GM12891 (cell line): ENCODE results near the gene CFAP73.

Experiments used
- POLR2A ChIP-seq: IDR thresholded peaks from 2 replicates; pipeline ENCODE4 v1.6.1; 2011; ENCODE audit warnings: low read depth, low read length, control low read depth
- TAF1 ChIP-seq: IDR thresholded peaks from 2 replicates; pipeline ENCODE4 v1.6.1; 2011; ENCODE audit warnings: low read depth, low read length, control low read depth

DNA sequence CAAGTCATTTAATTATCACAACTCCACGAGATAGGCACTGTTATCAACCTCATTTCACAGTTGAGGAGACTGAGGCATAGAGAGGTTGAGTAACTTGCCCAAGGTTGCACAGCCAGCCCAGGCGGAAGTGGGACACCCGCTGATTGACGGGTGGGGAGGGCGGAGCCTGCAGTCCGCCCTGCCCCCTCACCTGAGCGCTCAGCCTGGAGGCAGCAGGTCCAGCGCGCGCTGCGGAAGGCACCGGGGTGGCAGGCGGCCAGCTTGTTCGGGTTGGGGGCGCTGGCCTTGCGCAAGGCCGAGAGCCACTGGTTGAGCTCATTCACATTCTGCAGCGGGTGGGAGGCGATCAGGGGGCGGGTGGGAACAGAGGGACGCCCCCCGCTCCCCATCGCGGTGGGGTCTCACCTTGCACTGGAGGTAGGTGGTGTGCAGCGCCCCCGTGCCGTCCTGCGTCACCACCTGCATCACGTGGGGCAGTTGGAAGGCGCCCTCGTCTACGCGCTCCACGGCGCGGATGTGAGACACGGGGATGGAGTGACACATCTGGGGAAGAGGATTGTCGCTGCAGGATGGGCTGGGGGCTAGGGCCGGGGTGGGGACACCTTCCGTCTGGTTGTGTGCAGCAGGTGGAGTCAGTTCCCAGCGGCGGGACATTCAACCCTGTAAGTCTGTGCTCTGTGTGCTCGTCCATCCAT, 45.6 kb upstream of the CFAP73 start:
- TF ChIP-seq TAF1 (no peak), POLR2A (no peak)
